Liver (tissue), 3 donors: Measurements from ENCODE around the gene FMR1.

Experiments used
- RAD21 ChIP-seq, 2 donors: IDR thresholded peaks; 2 replicates each; pipeline ENCODE4 v1.6.1; 2016; ENCODE audit warnings: antibody characterized with exemption in 2 of 2, mild to moderate bottlenecking in 2 of 2
- RXRA ChIP-seq, 2 donors: IDR thresholded peaks; 2 replicates each; pipeline ENCODE4 v1.6.1; 2017 to 2018; ENCODE audit warnings: antibody characterized with exemption in 2 of 2, mild to moderate bottlenecking in 1 of 2
- SP1 ChIP-seq: IDR thresholded peaks from 2 replicates; pipeline ENCODE4 v1.6.1; 2018; ENCODE audit warnings: antibody characterized with exemption, mild to moderate bottlenecking
- YY1 ChIP-seq: IDR thresholded peaks from 2 replicates; pipeline ENCODE4 v1.6.1; 2016; ENCODE audit warnings: antibody characterized with exemption, mild to moderate bottlenecking
- TF ChIP-seq, protein P1 (sequence below): IDR thresholded peaks from 2 replicates; pipeline ENCODE4 v1.6.1; 2016; ENCODE audit warnings: antibody characterized with exemption
- TF ChIP-seq, protein P2 (sequence below): fragments of 150-350 bp; IDR thresholded peaks from 2 replicates; pipeline ENCODE4 v1.5.1; 2017; ENCODE audit warnings: improper control_type of control experiment, low read depth, low read length; ENCODE audit not compliant: missing input control
- TF ChIP-seq, protein P3 (sequence below): IDR thresholded peaks from 2 replicates; pipeline ENCODE4 v1.6.1; 2016; ENCODE audit warnings: antibody characterized with exemption, mild to moderate bottlenecking
- donor health status: healthy.
- donor health status: healthy.

DNA sequence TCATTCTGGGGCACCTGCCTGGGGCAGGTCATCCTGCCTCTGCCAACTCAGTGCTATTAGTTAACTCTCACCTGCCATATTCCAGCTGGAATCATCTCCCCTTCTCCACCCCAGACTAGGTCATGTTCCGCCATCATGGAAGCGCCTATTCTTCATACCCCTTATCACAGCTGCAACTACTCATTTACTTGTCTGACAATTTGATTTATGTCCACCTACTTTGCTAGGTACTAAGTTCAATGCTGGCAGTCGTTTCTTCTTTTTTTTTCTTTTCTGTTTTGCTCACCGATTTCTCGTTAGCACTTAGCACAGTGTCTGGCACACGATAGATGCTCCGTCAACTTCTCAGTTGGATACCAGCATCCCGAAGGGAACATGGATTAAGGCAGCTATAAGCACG is 1.1 kb upstream of the FMR1 start:
- TF ChIP-seq, protein P1, sequence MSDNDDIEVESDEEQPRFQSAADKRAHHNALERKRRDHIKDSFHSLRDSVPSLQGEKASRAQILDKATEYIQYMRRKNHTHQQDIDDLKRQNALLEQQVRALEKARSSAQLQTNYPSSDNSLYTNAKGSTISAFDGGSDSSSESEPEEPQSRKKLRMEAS: no peak
- TF ChIP-seq RXRA (IDR thresholded peaks at IDR 0.05) (no peak), SP1 (no peak), RAD21 (IDR thresholded peaks at IDR 0.05) (no peak), YY1 (no peak)
- TF ChIP-seq, protein P2, sequence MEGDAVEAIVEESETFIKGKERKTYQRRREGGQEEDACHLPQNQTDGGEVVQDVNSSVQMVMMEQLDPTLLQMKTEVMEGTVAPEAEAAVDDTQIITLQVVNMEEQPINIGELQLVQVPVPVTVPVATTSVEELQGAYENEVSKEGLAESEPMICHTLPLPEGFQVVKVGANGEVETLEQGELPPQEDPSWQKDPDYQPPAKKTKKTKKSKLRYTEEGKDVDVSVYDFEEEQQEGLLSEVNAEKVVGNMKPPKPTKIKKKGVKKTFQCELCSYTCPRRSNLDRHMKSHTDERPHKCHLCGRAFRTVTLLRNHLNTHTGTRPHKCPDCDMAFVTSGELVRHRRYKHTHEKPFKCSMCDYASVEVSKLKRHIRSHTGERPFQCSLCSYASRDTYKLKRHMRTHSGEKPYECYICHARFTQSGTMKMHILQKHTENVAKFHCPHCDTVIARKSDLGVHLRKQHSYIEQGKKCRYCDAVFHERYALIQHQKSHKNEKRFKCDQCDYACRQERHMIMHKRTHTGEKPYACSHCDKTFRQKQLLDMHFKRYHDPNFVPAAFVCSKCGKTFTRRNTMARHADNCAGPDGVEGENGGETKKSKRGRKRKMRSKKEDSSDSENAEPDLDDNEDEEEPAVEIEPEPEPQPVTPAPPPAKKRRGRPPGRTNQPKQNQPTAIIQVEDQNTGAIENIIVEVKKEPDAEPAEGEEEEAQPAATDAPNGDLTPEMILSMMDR: no peak
- TF ChIP-seq, protein P3, sequence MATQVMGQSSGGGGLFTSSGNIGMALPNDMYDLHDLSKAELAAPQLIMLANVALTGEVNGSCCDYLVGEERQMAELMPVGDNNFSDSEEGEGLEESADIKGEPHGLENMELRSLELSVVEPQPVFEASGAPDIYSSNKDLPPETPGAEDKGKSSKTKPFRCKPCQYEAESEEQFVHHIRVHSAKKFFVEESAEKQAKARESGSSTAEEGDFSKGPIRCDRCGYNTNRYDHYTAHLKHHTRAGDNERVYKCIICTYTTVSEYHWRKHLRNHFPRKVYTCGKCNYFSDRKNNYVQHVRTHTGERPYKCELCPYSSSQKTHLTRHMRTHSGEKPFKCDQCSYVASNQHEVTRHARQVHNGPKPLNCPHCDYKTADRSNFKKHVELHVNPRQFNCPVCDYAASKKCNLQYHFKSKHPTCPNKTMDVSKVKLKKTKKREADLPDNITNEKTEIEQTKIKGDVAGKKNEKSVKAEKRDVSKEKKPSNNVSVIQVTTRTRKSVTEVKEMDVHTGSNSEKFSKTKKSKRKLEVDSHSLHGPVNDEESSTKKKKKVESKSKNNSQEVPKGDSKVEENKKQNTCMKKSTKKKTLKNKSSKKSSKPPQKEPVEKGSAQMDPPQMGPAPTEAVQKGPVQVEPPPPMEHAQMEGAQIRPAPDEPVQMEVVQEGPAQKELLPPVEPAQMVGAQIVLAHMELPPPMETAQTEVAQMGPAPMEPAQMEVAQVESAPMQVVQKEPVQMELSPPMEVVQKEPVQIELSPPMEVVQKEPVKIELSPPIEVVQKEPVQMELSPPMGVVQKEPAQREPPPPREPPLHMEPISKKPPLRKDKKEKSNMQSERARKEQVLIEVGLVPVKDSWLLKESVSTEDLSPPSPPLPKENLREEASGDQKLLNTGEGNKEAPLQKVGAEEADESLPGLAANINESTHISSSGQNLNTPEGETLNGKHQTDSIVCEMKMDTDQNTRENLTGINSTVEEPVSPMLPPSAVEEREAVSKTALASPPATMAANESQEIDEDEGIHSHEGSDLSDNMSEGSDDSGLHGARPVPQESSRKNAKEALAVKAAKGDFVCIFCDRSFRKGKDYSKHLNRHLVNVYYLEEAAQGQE: no peak
